Skeletal muscle cell (primary cell): Measurements from ENCODE around the gene UBQLN4.

ENCODE experiments used
- DNase-seq: peaks from one replicate; pipeline ENCODE4 v3.0.0-alpha.2; 2010; ENCODE audit warnings: low read depth
- H3K4me3 ChIP-seq: 2 replicates; pipeline ENCODE4 v1.5.1; 2011; ENCODE audit warnings: low read depth, mild to moderate bottlenecking, control low read depth, low read length, moderate library complexity

The UBQLN4 gene

DNA sequence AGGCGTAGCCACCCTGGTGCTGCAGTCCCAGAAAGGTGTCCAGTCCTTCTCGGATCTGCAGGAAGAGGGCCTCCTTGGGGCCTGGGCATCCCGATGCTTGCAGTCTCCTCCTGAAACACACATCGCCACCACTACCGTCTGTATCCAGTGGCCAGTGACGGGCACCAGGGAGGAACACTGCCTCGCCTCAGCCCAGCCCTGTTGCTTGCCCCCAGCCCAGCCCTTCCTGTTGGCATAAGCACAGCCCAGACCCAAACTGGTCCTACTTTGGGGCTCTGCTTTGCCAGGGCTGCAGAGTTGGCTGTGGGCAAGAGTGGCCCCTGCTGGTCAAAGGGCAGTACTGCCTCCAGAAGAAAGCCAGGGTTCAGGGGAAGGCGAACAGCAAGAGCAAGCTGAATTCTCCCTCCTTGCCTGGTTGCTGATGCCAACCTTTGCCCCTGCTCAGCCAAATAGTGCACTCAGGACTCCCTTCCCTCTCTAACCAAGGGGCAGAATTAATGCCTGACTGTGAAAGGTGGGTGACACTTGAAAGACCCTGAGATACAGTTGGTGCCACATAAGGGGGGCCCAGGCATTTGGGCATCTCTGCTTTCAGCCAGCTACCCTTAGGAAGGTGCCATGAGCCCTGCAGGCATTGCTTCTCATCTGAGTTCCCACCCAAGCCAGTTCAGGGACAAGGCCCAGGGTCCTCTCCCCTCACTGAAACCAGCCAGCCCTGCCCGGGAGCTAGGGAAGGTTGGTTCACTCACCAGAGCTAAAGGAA, 64.2 kb downstream of the UBQLN4 start:
- peak overlapping the region; percentile 29 for H3K4me3 ChIP-seq
- DNase-seq, result no peak
